Activated CD4-positive, alpha-beta T cell treated with anti-CD3 and anti-CD28 coated beads for 4 hours (primary cell): ENCODE data around the gene CYTL1.
"Not testable (repeated sequence)": the region's sequence is repeated elsewhere in the genome, so short reads cannot be mapped to it uniquely, and the experiment has no call there.

Experiments used
- DNase-seq, 2 donors: peaks; one replicate each; pipeline ENCODE4 v3.0.0-alpha.2; 2020

Gene CYTL1

GRCh38 chr4:5033281-5033841 is 14.1 kb upstream of the CYTL1 start:
- no peak for DNase-seq

GRCh38 chr4:5032813-5033212 is 13.6 kb upstream of the CYTL1 start:
- DNase-seq: no peak

GRCh38 chr4:5030927-5031326 is 11.7 kb upstream of the CYTL1 start:
- DNase-seq: no peak

GRCh38 chr4:5030221-5030620 is 11.0 kb upstream of the CYTL1 start:
- no peak for DNase-seq

- DNase-seq: no peak
Observed at GRCh38 chr4:5029447-5029846, 10.2 kb upstream of the CYTL1 start.

- DNase-seq: no peak
Observed at GRCh38 chr4:5028480-5028879, 9.2 kb upstream of the CYTL1 start.

- no peak for DNase-seq
Observed at GRCh38 chr4:5027346-5027745, 8.1 kb upstream of the CYTL1 start.

- DNase-seq: no peak
Observed at GRCh38 chr4:5026371-5026770, 7.1 kb upstream of the CYTL1 start.

GRCh38 chr4:5024673-5025072 is 5.4 kb upstream of the CYTL1 start:
- no peak for DNase-seq

- no peak for DNase-seq
Observed at GRCh38 chr4:5021546-5021945, 2.3 kb upstream of the CYTL1 start.

GRCh38 chr4:5020341-5020740 is 1.1 kb upstream of the CYTL1 start:
- no peak for DNase-seq

- no peak for DNase-seq
Observed at GRCh38 chr4:5019796-5020195, 538 bp upstream of the CYTL1 start.

GRCh38 chr4:5018603-5019002 is 655 bp downstream of the CYTL1 start:
- DNase-seq: no peak

- no peak for DNase-seq
Observed at GRCh38 chr4:5018096-5018495, 1.2 kb downstream of the CYTL1 start.

GRCh38 chr4:5014007-5014682 is 5.1 kb downstream of the CYTL1 start:
- DNase-seq: no peak

GRCh38 chr4:5012958-5013357 is 6.3 kb downstream of the CYTL1 start:
- DNase-seq: no peak

- DNase-seq: no peak
Observed at GRCh38 chr4:5012244-5012898, 6.9 kb downstream of the CYTL1 start.

GRCh38 chr4:5010984-5011383 is 8.3 kb downstream of the CYTL1 start:
- DNase-seq: no peak

GRCh38 chr4:5009796-5010195 is 9.5 kb downstream of the CYTL1 start:
- no peak for DNase-seq

GRCh38 chr4:5006932-5007331 is 12.3 kb downstream of the CYTL1 start:
- DNase-seq: not testable (repeated sequence)

- DNase-seq: no peak
Observed at GRCh38 chr4:5004496-5004895, 14.8 kb downstream of the CYTL1 start.

GRCh38 chr4:5003918-5004317 is 15.3 kb downstream of the CYTL1 start:
- DNase-seq: no peak

- no peak for DNase-seq
Observed at GRCh38 chr4:5003372-5003857, 15.8 kb downstream of the CYTL1 start.

GRCh38 chr4:5001641-5002040 is 17.6 kb downstream of the CYTL1 start:
- DNase-seq: not testable (repeated sequence)
